ENCODE results near the gene TMTC1. TPM values are rescaled to one million over a fixed set of nuclear protein-coding genes. Genes with fewer than 3 reads are reported as not detected.

The TMTC1 gene
- total and polyA plus RNA-seq, 9 of the 15 experiments (the other 6 are each of a cell fraction or from before 2014, with no cell fraction given) = under 0.01 to 0.18 (median 0.06) TPM; not detected in 2

DNA sequence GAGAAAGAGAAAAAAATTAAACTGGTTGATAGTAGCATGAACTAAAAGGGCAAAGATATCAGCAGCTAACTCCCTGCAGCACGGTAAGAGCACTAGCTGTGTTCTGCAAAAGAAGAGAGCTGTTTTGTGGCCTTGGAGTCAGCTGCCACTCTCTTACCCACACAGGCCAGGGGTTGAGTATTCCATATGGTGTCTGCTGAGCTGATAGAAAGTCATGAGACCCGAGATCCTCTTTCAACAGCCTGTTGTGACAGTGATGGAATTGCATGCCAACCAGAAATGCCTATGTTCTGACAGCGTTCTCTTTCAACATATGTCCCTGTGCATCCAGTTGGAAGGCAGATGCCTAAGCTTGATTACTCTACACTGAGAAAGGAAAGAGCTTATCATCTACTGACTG, 39.9 kb downstream of the TMTC1 start (continued):
- TF ChIP-seq ZBTB40 (IDR thresholded peaks at IDR 0.05) = no peak
- TF ChIP-seq ZBTB40 (CRISPR knock-in tag; IDR thresholded peaks at IDR 0.05) = no peak
- no peak for TF ChIP-seq FOS (IDR thresholded peaks at IDR 0.05; ENCODE audit: extremely low read depth, insufficient read length)
- TF ChIP-seq BHLHE40 (IDR thresholded peaks at IDR 0.05; ENCODE audit: low read length) = no peak
- TF ChIP-seq SMARCE1 (IDR thresholded peaks at IDR 0.05) = no peak
- no peak for TF ChIP-seq TEAD1 (CRISPR knock-in tag; IDR thresholded peaks at IDR 0.05)
- TF ChIP-seq TFAM (CRISPR knock-in tag; conservative IDR thresholded peaks at IDR 0.05) = no peak
- TF ChIP-seq NCOA6 (IDR thresholded peaks at IDR 0.05) = no peak
- no peak for TF ChIP-seq PURB (CRISPR knock-in tag; IDR thresholded peaks at IDR 0.05; ENCODE audit: low read depth)
- TF ChIP-seq ZNF282 (CRISPR knock-in tag; IDR thresholded peaks at IDR 0.05) = no peak
- no peak for TF ChIP-seq EZH2 (IDR thresholded peaks at IDR 0.05; ENCODE audit: borderline replicate concordance, low read depth, low read length)
- no peak for TF ChIP-seq ZBTB5 (IDR thresholded peaks at IDR 0.05)
- TF ChIP-seq XRCC4 (IDR thresholded peaks at IDR 0.05; ENCODE audit: extremely low read depth, insufficient read depth, insufficient read length) = no peak
- TF ChIP-seq FOXJ3 (CRISPR knock-in tag; IDR thresholded peaks at IDR 0.05) = no peak

Measured in K562 (cell line).